ENCODE data around the gene EIF4ENIF1. TPM values are rescaled to one million over a fixed set of nuclear protein-coding genes. Genes with fewer than 3 reads are reported as not detected.
"Not testable (repeated sequence)": the region's sequence is repeated elsewhere in the genome, so short reads cannot be mapped to it uniquely, and the experiment has no call there.

EIF4ENIF1 gene
- total RNA-seq, 1 donor from 2014 or later, result 27.2 TPM

DNA sequence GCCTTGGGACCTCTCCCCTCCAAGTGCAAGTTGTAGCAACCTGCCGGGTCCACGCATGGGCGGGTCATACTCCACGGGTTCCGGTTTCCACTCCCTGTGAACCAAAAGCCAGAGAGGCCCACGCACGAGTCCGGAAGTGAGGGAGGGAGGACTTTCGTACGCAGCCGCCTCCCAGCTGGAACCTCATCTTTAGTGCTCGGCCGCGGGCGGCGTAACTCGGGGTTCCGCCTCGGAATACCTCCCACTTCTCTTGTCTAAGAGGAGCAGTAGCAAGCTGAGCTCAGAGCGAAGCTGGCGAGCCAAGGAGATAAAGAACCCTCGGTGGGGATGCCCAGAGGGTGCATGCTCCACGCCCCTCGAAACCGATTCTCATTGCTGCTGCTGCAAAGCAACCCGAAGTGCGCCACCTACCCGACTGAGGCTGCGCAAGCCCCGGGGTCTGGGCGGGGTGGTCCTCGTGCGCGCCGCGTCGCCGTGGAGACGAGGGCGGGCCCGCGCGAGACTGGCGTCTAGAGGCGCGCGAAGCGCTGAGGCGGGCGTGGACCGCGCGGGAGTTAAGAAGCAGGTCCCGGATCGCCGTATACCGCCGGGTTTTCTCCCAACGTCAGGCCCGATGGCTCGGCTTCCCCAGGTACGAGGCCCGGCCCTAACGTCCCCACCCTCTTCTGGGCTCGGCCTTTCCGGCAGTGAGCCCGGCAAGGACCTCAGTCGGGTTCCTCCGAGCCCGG, 6.5 kb upstream of the EIF4ENIF1 start, which contains the start of gene SFI1:
Gene SFI1, plus strand, starts transcription at position 530 of the 728 bp plus-strand sequence. CDS start 11,749 bp downstream, outside the sequence.
- Histone ChIP-seq H3K4me3 (peak within 1 kb of the TSS; percentile 85), H3K27ac (peak within 1 kb of the TSS; percentile 65), H3K36me3 (no peaks in the 10 kb centered on the region), H3K4me1 (peaks cover 8% of the 10 kb centered on the region), H3K9me3 (no peaks in the 10 kb centered on the region), H3K27me3 (no peaks in the 10 kb centered on the region)
- TF ChIP-seq, protein P1, sequence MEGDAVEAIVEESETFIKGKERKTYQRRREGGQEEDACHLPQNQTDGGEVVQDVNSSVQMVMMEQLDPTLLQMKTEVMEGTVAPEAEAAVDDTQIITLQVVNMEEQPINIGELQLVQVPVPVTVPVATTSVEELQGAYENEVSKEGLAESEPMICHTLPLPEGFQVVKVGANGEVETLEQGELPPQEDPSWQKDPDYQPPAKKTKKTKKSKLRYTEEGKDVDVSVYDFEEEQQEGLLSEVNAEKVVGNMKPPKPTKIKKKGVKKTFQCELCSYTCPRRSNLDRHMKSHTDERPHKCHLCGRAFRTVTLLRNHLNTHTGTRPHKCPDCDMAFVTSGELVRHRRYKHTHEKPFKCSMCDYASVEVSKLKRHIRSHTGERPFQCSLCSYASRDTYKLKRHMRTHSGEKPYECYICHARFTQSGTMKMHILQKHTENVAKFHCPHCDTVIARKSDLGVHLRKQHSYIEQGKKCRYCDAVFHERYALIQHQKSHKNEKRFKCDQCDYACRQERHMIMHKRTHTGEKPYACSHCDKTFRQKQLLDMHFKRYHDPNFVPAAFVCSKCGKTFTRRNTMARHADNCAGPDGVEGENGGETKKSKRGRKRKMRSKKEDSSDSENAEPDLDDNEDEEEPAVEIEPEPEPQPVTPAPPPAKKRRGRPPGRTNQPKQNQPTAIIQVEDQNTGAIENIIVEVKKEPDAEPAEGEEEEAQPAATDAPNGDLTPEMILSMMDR (IDR thresholded peaks at IDR 0.05), result peak; percentile 43
- intact Hi-C loops (cut with DNase I), result no loop called here
- ATAC-seq (peak; percentile 98), DNase-seq (peak; percentile 96)

DNA sequence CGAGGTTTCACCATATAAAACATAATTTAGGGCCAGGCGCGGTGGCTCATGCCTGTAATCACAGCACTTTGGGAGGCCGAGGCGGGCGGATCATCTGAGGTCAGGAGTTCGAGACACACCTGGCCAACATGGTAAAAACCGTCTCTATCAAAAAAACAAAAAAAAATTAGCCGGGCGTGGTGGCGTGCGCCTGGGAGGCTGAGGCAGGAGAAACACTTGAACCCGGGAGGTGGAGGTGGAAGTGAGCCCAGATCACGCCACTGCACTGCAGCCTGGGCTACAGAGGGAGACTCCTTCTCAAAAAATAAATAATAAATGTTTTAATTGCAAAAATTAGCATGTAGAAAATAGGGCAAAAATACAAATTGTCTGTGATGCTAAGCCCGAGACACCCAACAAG, 5.7 kb upstream of the EIF4ENIF1 start:
- peak overlapping the region; percentile 65 for H3K27ac ChIP-seq

DNA sequence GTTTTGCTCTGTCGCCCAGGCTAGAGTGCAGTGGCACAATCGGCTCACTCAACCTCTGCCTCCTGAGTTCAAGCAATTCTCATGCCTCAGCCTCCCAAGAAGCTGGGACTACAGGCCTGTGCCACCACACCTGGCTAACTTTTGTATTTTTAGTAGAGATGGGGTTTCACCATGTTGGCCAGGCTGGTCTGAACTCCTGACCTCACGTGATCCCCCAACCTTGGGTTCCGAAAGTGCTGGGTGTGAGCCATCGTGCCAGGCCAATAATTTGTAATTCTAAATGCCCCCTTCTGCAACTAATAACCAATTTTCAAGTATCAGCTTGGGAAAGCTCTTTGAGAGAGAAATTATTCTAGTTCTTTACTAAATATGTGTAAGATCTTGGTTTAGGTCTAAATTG, 3.7 kb upstream of the EIF4ENIF1 start:
- peaks cover 21% of the 10 kb centered on the region for H3K4me1 ChIP-seq
- DNase-seq; H3K27ac ChIP-seq; H3K9me3 ChIP-seq; H3K36me3 ChIP-seq; ATAC-seq; H3K4me3 ChIP-seq; H3K27me3 ChIP-seq; intact Hi-C loops (cut with DNase I): not testable (repeated sequence)

More for the DNA sequence above, 5.7 kb upstream of the EIF4ENIF1 start:
- H3K36me3 ChIP-seq, result no peaks in the 10 kb centered on the region
- TF ChIP-seq, protein P1 (IDR thresholded peaks at IDR 0.05), result no peak
- no peaks in the 10 kb centered on the region for H3K9me3 ChIP-seq
- H3K4me3 ChIP-seq, result peak overlapping the region; percentile 85
- H3K4me1 ChIP-seq, result peaks cover 14% of the 10 kb centered on the region
- DNase-seq (no peak), ATAC-seq (no peak)
- H3K27me3 ChIP-seq, result no peaks in the 10 kb centered on the region
- intact Hi-C loops (cut with DNase I), result no loop called here

DNA sequence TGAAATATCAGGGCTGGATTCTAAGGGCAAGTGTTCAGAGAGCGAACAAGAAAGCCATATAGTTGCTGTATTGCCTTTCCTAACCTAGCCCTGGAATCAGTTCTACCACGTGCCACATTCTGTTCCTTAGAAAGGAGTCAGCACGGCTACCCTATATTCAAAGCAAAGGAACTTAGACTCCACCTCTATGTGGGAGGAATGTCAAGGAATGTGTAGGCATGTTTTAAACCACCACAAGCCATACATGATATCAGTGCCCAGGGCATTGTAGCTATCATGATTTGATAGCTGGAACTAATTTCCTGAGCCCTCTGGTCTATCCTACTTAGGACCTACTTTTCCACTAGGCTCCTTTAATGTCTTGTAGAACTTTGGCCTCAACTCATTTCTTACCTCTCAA, 2.5 kb upstream of the EIF4ENIF1 start:
- intact Hi-C loops (cut with DNase I), result no loop called here
- no peaks in the 10 kb centered on the region for H3K27me3 ChIP-seq
- H3K27ac ChIP-seq, result no peak overlapping the region
- H3K9me3 ChIP-seq, result no peaks in the 10 kb centered on the region
- DNase-seq (no peak), ATAC-seq (no peak)
- peaks cover 33% of the 10 kb centered on the region for H3K4me1 ChIP-seq
- H3K36me3 ChIP-seq, result peaks cover 6% of the 10 kb centered on the region
- TF ChIP-seq, protein P1 (IDR thresholded peaks at IDR 0.05), result no peak
- no peak overlapping the region for H3K4me3 ChIP-seq

DNA sequence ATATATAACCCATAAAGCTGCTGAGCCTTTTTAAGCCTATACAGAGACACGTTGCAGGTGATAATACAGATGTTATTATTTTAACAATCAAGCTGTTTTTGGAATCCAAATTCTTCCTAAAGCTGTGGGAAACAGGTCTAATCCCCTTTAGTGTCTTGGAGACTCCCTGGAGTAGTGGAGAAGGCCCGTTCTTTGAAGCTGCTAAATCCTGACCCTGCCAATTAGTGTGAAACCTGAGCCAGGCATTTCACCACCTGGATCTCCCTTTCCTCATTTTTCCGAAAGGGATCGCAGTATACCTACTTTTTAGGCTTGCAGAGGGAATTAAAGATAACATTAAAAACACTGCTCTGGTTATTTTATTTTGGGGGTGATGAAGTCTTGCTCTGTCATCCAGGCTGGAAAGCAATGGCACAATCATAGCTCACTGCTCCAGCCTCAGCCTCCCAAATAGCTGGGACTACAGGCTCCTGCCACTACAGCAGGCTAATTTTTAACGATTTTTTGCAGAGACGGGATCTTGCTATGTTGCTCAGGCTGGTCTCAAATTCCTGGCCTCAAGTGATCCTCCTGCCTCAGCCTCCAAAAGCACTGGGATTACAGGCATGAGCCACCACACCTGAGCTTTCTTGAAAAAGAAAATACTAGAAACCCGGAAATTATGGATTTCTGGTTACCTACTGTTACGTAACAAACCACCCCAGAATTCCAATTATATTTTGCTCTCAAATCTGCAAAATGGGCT, 1.7 kb upstream of the EIF4ENIF1 start:
- DNase-seq (no peak), ATAC-seq (no peak)
- Histone ChIP-seq H3K27me3 (no peaks in the 10 kb centered on the region), H3K9me3 (no peaks in the 10 kb centered on the region), H3K4me1 (peaks cover 33% of the 10 kb centered on the region), H3K4me3 (peak overlapping the region; percentile 90), H3K36me3 (peaks cover 10% of the 10 kb centered on the region), H3K27ac (peak overlapping the region; percentile 98)
- TF ChIP-seq, protein P1 (IDR thresholded peaks at IDR 0.05), result no peak
- intact Hi-C loops (cut with DNase I), result no loop called here

DNA sequence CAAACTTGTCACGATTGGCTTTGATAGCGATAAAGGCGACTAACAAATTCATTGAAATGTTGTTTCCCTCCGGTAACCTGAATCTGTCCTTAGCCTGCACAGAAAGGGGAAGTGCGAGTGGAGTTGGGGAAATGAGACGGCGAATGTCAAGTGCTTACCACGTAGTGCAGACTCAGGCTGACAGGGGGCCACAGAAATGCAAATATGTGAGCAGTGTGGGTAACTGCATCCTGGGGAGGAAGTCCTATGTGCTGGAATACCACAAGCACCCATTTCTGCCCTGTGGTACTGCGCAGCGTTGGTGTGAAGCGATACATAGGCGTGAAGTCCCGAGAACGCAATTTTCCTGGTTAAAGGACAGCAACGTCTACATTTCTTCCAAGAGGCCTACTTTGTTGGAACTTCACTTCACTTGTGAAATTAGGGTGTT, 869 bp upstream of the EIF4ENIF1 start:
- ATAC-seq (peak; percentile 79), DNase-seq (peak; percentile 72)
- H3K4me1 ChIP-seq, result peaks cover 33% of the 10 kb centered on the region
- peak overlapping the region; percentile 90 for H3K4me3 ChIP-seq
- TF ChIP-seq, protein P1 (IDR thresholded peaks at IDR 0.05), result peak; percentile 7
- H3K27ac ChIP-seq, result peak overlapping the region; percentile 98
- no peaks in the 10 kb centered on the region for H3K27me3 ChIP-seq
- no peaks in the 10 kb centered on the region for H3K9me3 ChIP-seq
- intact Hi-C loops (cut with DNase I), result no loop called here
- H3K36me3 ChIP-seq, result peaks cover 16% of the 10 kb centered on the region

Measured in upper lobe of right lung (tissue), 1 donor.